Karpas-422 (cell line): ENCODE data around the gene KY. TPM values are rescaled to one million over a fixed set of nuclear protein-coding genes. Genes with fewer than 3 reads are reported as not detected.

Experiments used
- DNase-seq: peaks from one replicate; pipeline ENCODE4 v3.0.0-alpha.2; 2015
- H2AFZ ChIP-seq: fragments of 200-600 bp; sonication (generic); 2 replicates; pipeline ENCODE4 v1.6.1; 2014; ENCODE audit warnings: antibody characterized with exemption, low read length, mixed read lengths
- H3K27ac ChIP-seq: fragments of 200-600 bp; sonication (generic); 2 replicates; pipeline ENCODE4 v1.5.1; 2014; ENCODE audit warnings: mild to moderate bottlenecking, low read length, moderate library complexity
- H3K27me3 ChIP-seq: fragments of 200-600 bp; sonication (generic); 2 replicates; pipeline ENCODE4 v1.6.1; 2014; ENCODE audit warnings: low read length, mixed read lengths
- H3K36me3 ChIP-seq: fragments of 200-600 bp; sonication (generic); 2 replicates; pipeline ENCODE4 v1.6.1; 2014; ENCODE audit warnings: low read length, mixed read lengths; ENCODE audit not compliant: insufficient read depth
- H3K4me1 ChIP-seq: fragments of 200-600 bp; sonication (generic); 2 replicates; pipeline ENCODE4 v1.6.1; 2014; ENCODE audit warnings: mild to moderate bottlenecking, low read length, mixed read lengths
- H3K4me2 ChIP-seq: fragments of 200-600 bp; sonication (generic); 2 replicates; pipeline ENCODE4 v1.6.1; 2014; ENCODE audit warnings: low read length, low read depth, mild to moderate bottlenecking; ENCODE audit not compliant: poor library complexity, severe bottlenecking
- H3K4me3 ChIP-seq: fragments of 200-600 bp; sonication (generic); 2 replicates; pipeline ENCODE4 v1.5.1; 2014; ENCODE audit warnings: mild to moderate bottlenecking, antibody characterized with exemption, low read length, mixed read lengths
- H3K79me2 ChIP-seq: fragments of 200-600 bp; sonication (generic); 2 replicates; pipeline ENCODE4 v1.6.1; 2014; ENCODE audit warnings: mild to moderate bottlenecking, low read length, mixed read lengths
- H3K9ac ChIP-seq: fragments of 200-600 bp; sonication (generic); 2 replicates; pipeline ENCODE4 v1.6.0; 2014; ENCODE audit warnings: low read length
- H3K9me2 ChIP-seq: fragments of 200-600 bp; sonication (generic), shearing (Covaris generic); replicated peaks from 2 replicates; pipeline ENCODE4 v1.6.0; 2014; ENCODE audit warnings: mild to moderate bottlenecking, low read length, moderate library complexity; ENCODE audit not compliant: insufficient read depth
- H3K9me3 ChIP-seq: fragments of 300-700, 200-600 bp; sonication (generic); 2 replicates; pipeline ENCODE4 v1.6.1; 2014; ENCODE audit warnings: low read length, mixed read lengths
- H4K20me1 ChIP-seq: fragments of 200-600 bp; sonication (generic); 2 replicates; pipeline ENCODE4 v1.6.1; 2014; ENCODE audit warnings: mild to moderate bottlenecking, antibody characterized with exemption, low read length, low read depth; ENCODE audit not compliant: insufficient read depth
- total RNA-seq: library from RNA; depleted of rRNA; stranded (reverse); fragments of >200 nt; shearing (Covaris generic); gene quantifications from 2 replicates; pipeline ENCODE4 v1.2.3, GENCODE V29; 2014; ENCODE audit warnings: low replicate concordance

KY gene
- total RNA-seq, 1 experiment from 2014 or later, result not detected

GRCh38 chr3:134608023-134608770 lies 42.6 kb downstream of the KY start:
- Histone ChIP-seq H4K20me1 (no peaks in the 10 kb centered on the region), H3K27ac (no peak overlapping the region), H3K36me3 (no peaks in the 10 kb centered on the region), H3K4me3 (no peak overlapping the region), H3K27me3 (no peaks in the 10 kb centered on the region), H3K79me2 (no peaks in the 10 kb centered on the region), H3K4me1 (no peaks in the 10 kb centered on the region), H3K9me2 (no peaks in the 10 kb centered on the region), H3K4me2 (no peak overlapping the region), H3K9ac (no peak overlapping the region), H3K9me3 (no peaks in the 10 kb centered on the region), H2AFZ (no peak overlapping the region)
- DNase-seq, result no peak

- DNase-seq, result no peak
- Histone ChIP-seq H3K27ac (no peak overlapping the region), H3K27me3 (no peaks in the 10 kb centered on the region), H3K36me3 (no peaks in the 10 kb centered on the region), H3K4me3 (no peak overlapping the region), H3K79me2 (no peaks in the 10 kb centered on the region), H4K20me1 (no peaks in the 10 kb centered on the region), H3K9me2 (no peaks in the 10 kb centered on the region), H3K9me3 (no peaks in the 10 kb centered on the region), H3K9ac (no peak overlapping the region), H2AFZ (no peak overlapping the region), H3K4me2 (no peak overlapping the region), H3K4me1 (no peaks in the 10 kb centered on the region)
Observed at GRCh38 chr3:134607054-134608022, 43.5 kb downstream of the KY start.

- H3K27ac ChIP-seq, result no peak overlapping the region
- H3K79me2 ChIP-seq, result no peaks in the 10 kb centered on the region
- no peaks in the 10 kb centered on the region for H3K36me3 ChIP-seq
- no peaks in the 10 kb centered on the region for H3K9me3 ChIP-seq
- H3K4me3 ChIP-seq, result no peak overlapping the region
- no peaks in the 10 kb centered on the region for H3K9me2 ChIP-seq
- no peaks in the 10 kb centered on the region for H4K20me1 ChIP-seq
- no peak for DNase-seq
- no peaks in the 10 kb centered on the region for H3K27me3 ChIP-seq
- H3K4me2 ChIP-seq, result no peak overlapping the region
- no peak overlapping the region for H2AFZ ChIP-seq
- no peak overlapping the region for H3K9ac ChIP-seq
- no peaks in the 10 kb centered on the region for H3K4me1 ChIP-seq
Observed at GRCh38 chr3:134606033-134607025, 44.5 kb downstream of the KY start.

GRCh38 chr3:134605556-134605955 lies 45.3 kb downstream of the KY start:
- Histone ChIP-seq H3K9me2 (no peaks in the 10 kb centered on the region), H3K27me3 (no peaks in the 10 kb centered on the region), H3K9ac (no peak overlapping the region), H4K20me1 (no peaks in the 10 kb centered on the region), H3K4me2 (no peak overlapping the region), H3K4me1 (no peaks in the 10 kb centered on the region), H3K79me2 (no peaks in the 10 kb centered on the region), H3K27ac (no peak overlapping the region), H3K4me3 (no peak overlapping the region), H3K9me3 (no peaks in the 10 kb centered on the region), H2AFZ (no peak overlapping the region), H3K36me3 (no peaks in the 10 kb centered on the region)
- no peak for DNase-seq

- DNase-seq, result no peak
- Histone ChIP-seq H3K36me3 (no peaks in the 10 kb centered on the region), H3K9me2 (no peaks in the 10 kb centered on the region), H3K27ac (no peak overlapping the region), H2AFZ (no peak overlapping the region), H3K9me3 (no peaks in the 10 kb centered on the region), H4K20me1 (no peaks in the 10 kb centered on the region), H3K4me3 (no peak overlapping the region), H3K4me2 (no peak overlapping the region), H3K79me2 (no peaks in the 10 kb centered on the region), H3K27me3 (no peaks in the 10 kb centered on the region), H3K9ac (no peak overlapping the region), H3K4me1 (no peaks in the 10 kb centered on the region)
Observed at GRCh38 chr3:134603956-134604355, 46.9 kb downstream of the KY start.

GRCh38 chr3:134603480-134603879 lies 47.3 kb downstream of the KY start:
- DNase-seq, result no peak
- Histone ChIP-seq H3K79me2 (no peaks in the 10 kb centered on the region), H3K4me1 (no peaks in the 10 kb centered on the region), H3K4me3 (no peak overlapping the region), H4K20me1 (no peaks in the 10 kb centered on the region), H3K27me3 (no peaks in the 10 kb centered on the region), H3K9ac (no peak overlapping the region), H3K9me2 (no peaks in the 10 kb centered on the region), H3K27ac (no peak overlapping the region), H2AFZ (no peak overlapping the region), H3K36me3 (no peaks in the 10 kb centered on the region), H3K9me3 (no peaks in the 10 kb centered on the region), H3K4me2 (no peak overlapping the region)

- no peak for DNase-seq
- no peaks in the 10 kb centered on the region for H3K9me2 ChIP-seq
- no peaks in the 10 kb centered on the region for H3K27me3 ChIP-seq
- H3K4me3 ChIP-seq, result no peak overlapping the region
- no peaks in the 10 kb centered on the region for H3K36me3 ChIP-seq
- no peak overlapping the region for H3K9ac ChIP-seq
- no peak overlapping the region for H3K4me2 ChIP-seq
- H3K79me2 ChIP-seq, result no peaks in the 10 kb centered on the region
- no peak overlapping the region for H3K27ac ChIP-seq
- no peak overlapping the region for H2AFZ ChIP-seq
- H4K20me1 ChIP-seq, result no peaks in the 10 kb centered on the region
- no peaks in the 10 kb centered on the region for H3K9me3 ChIP-seq
- no peaks in the 10 kb centered on the region for H3K4me1 ChIP-seq
Observed at GRCh38 chr3:134602440-134602814, 48.4 kb downstream of the KY start.
